ENCODE data around the gene BOD1.
"Not testable (repeated sequence)": the region's sequence is repeated elsewhere in the genome, so short reads cannot be mapped to it uniquely, and the experiment has no call there.

BOD1 gene

DNA sequence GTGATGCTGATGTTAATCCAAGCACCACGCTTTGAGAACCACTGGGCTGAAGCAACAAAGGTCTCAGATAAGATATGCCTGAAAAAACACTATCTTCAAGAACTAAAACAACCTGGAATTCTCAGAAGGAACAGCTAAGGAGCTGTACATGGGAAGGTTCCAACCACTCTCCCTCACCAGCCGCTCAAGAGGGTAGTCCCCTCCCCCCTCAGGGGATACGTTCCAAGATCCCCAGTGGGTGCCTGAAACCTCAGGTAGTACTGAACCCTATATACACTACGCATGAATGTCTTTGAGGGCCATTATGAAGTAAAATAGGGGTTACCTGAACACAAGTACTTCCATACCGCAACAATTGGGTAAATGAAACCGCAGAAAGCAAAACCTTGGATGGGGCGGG lies 1.9 kb downstream of the BOD1 start:
- DNase-seq: no peak

DNA sequence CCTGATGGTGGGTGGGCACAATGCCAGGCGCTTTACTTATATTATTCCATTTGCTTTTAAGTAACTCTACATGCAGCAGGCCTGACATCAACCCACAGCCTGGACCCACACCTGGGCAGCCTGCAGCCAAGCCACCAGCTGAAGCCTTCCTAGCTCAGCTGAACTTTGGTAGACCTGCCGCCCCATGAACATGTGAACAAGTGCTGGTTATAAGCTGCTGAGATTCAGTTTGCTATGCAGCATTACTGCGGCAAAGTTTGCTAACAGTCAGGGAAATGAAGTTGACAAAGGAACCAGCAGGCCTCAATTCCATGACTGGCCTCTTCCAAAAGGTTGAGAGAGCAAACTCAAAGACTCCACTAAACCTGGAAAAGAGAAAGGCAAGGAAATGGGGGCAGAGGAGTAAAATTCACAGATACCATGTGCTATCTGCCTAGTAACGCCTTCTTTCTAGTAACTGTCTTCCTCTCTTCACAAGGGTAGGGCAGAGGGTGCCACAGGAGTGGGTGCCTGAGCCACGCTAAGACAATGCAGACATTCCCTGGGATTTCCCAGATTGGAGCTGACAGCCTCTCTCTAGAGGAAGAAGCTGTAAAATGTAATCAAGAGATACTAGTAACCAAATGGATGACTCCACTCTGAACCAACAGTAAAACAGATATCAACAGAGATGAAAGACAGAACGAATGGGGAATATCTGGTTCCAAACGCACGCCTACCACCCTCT lies 2.9 kb downstream of the BOD1 start:
- DNase-seq: no peak

GRCh38 chr5:173612948-173613347 lies 3.5 kb downstream of the BOD1 start:
- DNase-seq: no peak

- no peak for DNase-seq
These were observed 4.7 kb downstream of the BOD1 start for GRCh38 chr5:173611706-173612105.

DNA sequence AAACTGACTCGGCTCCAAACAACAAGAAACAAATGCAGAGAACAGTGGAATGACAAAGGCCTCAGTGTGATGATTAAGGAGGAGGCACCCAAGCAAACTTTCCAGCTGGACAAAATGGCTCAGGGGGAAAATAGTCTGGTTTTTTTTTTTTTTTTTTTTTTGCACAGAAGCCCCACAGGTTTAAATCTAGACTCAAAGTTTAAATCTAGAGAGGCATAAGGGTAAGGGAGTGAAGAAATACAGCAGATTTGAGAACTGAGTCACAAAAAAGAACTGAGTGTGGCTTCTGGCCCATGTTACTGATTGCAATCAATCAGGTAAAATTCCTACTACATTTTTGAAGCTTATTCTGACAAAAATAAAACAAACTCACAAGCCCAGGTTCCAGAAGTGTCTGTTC lies 12.3 kb downstream of the BOD1 start:
- DNase-seq: no peak

DNA sequence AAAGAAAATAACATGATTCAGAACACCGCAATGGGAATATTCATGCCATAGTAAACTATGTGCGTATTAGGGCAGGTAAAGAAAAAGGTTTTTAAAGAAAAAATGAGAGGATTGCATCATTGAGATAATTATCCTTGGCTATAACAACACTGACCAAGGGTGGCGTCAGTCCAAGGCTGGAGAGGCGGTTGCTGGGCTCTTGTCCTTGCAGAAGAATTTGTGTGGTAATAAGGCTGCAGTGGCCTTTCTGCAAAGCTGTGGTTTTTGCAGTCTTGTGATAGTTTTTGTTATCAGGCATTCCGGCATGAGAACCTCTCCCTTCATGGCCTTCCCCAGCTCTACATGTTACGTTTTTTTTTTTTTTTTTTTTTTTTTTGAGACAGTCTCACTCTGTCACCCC lies 14.0 kb downstream of the BOD1 start:
- no peak for DNase-seq

GRCh38 chr5:173598686-173599085 lies 17.8 kb downstream of the BOD1 start:
- DNase-seq: no peak

DNA sequence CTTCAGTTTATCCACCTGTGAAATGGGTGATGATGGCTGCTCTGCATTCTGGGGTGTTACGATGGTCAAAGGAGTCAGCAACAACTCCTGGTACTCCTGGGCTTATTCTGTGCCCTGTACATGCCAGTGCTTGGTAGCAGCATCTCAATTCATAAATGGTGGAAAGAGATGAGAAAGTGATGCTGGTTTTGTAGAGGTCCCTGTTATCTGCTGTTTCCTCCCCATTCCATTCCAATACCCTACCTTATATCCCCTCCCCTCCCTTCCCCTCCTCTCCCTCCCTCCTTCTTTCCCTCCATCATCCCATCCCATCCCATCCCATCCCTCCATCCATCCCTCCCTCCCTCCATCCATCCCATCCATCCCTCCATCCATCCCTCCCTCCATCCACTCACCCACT lies 19.1 kb downstream of the BOD1 start:
- DNase-seq: no peak

DNA sequence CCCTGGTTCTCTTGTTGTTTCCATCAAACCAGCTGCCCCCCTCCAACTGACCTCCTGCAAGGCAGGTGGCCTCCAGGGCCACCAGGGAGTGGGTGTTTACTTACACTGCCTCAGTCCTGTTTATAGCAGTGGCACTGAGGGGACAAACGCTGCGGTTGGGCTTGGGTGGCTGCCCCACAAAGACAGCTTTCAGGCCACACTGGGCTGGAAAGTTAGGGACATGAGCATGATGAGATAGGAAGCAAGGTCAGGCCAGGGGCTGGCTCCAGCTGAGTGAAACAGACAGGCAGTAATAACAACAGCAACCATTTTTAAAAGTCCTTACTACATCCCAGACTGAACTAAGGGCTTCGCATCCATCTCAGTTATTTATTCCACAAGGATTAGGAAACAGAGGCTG lies 20.6 kb downstream of the BOD1 start:
- no peak for DNase-seq

DNA sequence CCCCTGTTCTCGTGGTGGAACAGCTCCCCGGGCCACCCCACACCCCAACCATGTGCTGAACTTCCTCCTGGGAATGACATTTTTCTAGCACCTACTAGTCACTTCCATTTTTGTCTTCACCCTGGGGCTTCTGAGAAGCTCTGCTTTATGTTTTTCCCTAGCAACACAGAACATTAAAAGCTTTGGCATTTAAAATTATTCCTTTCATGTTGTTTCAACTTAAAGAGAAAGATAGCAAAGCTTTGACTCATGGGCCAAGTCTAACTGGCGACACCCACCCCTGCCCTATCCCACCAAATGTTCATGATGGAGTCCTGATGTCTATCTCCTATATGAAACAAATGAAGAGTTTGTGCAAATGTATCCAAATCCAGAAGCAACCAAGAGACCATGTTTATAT lies 22.4 kb downstream of the BOD1 start:
- no peak for DNase-seq

DNA sequence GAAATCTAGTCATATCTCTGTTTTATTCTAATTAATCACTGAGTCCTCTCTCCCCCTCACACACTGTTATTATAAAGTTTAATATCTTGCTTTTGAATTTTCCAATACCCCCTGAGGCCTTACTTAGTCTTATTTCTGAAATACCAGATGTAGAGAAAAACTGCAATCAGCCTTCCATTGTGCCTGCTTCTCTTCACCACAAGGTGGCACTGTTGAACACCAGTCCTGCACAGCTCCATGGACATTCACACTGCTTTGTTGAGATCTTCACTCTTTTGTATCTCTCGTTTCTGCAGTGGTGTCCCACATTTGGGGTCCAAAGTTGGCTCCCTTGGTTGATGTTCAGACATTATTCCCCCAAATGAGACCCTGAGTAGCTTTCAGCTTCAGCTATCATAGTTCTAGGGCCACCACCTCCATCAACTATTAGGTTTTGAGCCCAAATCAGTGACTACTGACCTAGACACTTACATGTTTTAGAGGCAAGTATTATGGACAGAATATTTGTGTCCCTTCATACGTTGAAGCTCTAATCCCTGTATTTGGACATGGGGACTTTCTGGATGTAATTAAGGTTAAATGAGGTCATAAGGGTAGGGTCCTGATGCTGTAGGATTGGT lies 24.3 kb downstream of the BOD1 start:
- DNase-seq: no peak

DNA sequence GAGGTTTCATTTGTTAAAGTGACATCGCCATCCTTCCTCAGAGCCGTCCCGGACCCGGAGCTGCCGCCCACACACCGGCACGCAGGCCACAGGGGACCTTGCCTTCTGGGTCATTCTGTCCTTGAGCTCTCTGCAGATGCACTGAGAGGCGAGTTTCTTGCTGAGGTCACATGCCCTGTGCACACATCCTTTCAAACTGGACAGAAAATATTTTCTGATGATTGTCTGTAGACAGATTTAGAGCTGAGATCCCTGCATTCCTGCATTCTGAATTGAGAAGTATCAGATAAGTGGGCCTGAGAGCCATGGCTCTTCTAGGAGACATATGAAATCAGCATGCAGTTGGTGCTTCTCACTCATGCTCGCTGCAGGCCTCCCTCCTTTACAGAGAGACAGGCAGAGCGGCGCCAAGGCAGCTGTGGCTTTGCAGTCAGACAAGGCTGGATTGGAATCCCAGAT lies 25.4 kb downstream of the BOD1 start:
- no peak for DNase-seq

DNA sequence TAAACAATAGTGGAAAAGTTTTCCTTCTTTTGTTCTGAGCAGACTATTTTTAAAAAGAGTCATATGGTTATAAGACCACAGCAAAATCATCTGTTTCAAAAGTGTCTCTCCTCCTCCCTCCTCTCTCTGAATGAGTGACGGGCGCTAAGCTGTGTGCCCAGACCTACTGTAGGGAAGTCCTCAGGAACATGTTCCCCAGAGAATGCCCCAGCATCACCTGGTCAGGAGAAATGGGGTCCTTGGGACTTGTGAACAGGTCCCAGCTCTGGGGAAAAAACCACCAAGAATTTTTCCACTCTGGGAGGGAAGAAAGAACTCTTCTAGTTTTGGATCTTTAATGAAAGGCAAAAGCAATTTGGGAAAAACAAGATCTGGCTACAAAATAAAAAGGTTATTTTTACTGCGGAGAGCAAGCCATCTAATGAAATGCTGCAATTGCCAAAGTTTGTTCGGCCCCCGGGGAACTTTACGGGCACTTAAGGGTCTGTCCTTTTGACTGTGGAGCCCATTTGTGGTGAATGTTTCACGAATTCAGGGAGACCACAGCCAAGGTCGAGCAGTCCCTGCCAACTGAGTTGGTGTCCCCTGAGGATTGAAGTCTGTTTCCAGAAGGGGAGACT lies 25.9 kb downstream of the BOD1 start:
- DNase-seq: no peak

DNA sequence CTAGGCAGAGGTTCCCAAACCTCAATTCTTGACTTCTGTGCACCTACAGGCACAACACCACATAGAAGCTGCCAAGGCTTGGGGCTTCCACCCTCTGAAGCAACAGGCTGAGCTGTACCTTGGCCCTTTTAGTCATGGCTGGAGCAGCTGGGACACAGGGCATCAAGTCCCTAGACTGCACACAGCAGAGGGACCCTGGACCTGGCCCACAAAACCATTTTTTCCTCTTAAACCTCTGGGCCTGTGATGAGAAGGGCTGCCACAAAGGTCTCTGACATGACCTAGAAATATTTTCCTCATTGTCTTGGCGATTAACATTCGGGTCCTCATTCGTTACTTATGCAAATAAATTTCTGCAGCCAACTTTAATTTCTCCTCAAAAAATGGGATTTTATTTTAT lies 30.3 kb downstream of the BOD1 start:
- not testable (repeated sequence) for DNase-seq

DNA sequence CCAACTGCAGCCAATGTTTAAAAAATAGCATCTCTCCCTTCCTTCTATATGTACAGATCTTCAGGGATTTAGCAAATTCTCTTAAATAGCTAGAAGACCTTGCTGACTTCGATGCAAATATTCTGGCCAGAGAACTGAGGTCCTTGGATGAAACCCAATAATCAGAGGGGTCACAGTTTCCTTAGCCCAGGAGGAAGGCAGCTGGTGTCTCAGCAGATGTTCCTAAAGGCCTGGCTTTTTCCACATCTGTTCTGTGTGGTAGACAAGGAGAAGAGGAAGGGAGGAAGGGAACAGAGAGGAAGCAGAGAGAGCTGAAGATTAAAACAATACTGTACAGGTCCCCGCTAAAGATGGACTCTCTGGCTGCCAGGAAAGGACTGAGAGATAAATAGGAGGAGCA lies 33.1 kb downstream of the BOD1 start:
- DNase-seq: no peak

DNA sequence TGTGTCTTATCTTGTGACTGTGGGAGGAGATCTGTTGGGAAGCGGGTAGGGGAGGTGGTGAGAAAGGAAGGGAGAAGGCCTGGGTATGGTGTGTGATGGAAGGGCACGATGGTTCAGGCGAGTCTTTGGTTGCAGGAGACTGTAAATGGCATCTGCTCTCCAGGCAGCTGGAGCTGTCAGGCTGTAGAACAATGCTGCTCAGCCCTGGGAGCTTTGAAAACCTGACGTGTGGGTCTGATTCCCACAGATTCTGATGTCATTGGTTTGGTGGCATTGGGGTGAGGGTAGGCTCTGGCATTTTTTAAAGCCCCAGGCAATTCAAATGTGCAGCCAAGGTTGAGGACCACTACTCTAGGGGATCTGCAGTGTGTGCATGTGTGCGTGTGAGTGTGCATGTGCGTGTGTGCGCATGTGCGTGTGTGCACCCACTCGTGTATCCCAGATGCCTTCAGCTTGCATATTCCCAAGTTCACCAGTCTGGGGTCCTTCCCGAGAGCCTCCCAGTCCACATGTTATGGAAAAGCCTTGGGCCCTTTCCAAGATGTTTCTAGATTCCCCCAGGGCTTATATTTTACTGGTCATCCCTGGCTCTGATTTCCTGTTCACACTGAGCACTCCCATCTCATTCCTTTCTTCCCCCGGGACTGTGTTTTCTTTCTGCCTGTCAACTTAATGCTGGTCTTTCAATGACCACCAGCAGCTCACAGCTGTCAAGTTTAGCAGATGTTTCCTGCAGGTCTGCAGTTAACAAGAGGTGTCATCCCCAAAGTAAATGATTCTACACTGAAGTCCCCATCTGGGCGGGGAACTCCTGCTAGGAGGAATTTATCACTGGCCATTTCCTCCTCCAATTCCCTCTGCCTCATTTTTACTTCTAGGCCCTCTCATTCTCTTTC lies 34.0 kb downstream of the BOD1 start:
- no peak for DNase-seq

- DNase-seq: no peak
These were observed 34.8 kb downstream of the BOD1 start for GRCh38 chr5:173581408-173582215.

- no peak for DNase-seq
These were observed 37.4 kb downstream of the BOD1 start for GRCh38 chr5:173578947-173579615.

- no peak for DNase-seq
These were observed 38.6 kb downstream of the BOD1 start for GRCh38 chr5:173577817-173578216.

DNA sequence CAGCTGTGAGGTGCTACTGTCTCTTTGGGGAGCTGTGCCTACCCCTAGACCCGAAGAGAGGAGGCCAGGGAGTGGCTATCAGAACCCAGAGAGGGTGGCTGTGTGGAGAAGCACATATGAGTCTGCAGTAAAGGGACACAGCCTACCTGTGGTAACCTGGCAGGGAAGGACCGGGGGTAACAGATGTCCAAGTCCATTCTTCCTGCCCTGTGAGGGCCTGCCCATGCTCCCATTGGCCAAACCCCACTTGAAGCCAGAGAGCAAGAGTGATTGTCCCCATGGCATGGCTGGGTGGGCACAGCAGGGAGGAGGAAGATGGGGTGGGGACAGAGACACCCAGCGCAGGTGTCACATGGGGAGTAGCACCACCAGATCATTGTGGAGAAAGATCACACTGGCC lies 39.3 kb downstream of the BOD1 start:
- no peak for DNase-seq

- no peak for DNase-seq
These were observed 40.5 kb downstream of the BOD1 start for GRCh38 chr5:173575985-173576384.

GRCh38 chr5:173574983-173575382 lies 41.5 kb downstream of the BOD1 start:
- no peak for DNase-seq

Measured in NCI-H226 (cell line).